NCI-H2081 (cell line): Measurements from ENCODE around the gene ABCA7.

ENCODE experiments used
- DNase-seq, 2 experiments: peaks; one replicate each; lab custom pipeline; 2025; lab: John Stamatoyannopoulos, UW

ABCA7 gene

DNA sequence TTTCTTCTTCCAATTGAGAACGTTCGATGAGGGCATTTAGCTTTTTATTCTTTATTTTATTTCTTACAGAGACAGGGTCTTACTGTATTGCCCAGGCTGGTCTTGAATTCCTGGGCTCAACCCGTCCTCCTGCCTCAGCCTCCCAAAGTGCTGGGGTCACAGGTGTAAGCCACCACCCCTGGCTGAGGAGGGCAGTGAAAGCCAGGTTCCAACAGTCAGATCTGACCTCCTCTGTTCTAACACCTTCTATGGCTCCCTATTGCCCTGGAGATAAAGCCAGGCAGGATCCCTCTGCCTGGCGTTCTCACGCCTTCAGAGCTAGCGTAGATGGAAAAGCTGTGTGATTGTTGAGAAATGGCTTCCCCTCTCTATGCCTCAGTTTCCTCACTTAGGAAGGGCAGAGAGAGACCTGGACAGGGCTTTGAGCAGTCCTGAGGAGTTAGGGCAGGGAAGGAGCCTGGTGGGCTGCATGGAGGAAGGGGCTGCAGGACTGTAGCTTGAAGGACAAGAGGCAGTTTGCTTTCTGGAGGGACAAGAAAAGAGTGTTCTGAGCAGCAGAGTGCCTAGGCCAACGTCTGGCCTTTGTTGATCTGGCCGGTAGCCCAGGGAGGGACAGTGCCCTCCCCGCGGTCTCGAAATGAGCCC is 32.6 kb downstream of the ABCA7 start:
- DNase-seq: no peak

- no peak for DNase-seq
Observed at GRCh38 chr19:1073063-1073955, 33.4 kb downstream of the ABCA7 start.

- no peak for DNase-seq
Observed at GRCh38 chr19:1073956-1074517, 34.1 kb downstream of the ABCA7 start.

DNA sequence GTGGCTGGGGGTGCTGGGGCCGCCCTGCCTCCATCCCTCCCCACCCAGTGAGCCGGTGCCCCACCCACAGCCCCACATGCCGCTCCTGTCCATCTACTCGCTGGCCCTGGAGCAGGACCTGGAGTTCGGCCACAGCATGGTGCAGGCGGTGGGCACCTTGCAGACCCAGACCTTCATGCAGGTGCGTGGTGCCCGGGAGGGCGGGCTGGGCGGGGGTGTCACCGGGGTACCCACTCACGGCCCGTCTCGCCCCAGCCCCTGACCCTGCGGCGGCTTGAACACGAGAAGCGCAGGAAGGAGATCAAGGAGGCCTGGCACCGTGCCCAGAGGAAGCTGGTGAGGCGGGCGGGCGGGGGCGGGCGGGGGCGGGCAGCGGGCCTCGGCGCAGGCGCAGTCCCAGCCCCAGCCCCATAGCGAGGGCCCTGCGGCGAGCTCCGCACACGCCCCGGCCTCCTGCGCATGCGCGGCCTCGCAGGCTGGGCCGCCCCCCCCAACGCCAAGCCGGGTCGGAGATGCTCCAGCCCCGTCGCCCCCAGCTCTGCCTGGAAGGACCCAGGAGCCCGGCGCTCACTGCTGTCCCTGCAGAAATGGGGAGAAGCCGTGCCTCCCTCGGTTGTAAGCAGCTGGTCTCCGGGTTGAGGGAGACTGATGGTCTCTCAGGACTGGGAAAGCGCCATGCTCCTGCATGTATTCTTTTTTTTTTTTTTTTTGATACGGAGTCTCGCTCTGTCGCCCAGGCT is 34.8 kb downstream of the ABCA7 start:
- DNase-seq: peak; percentile 83 to 92

GRCh38 chr19:1076046-1076386 is 36.1 kb downstream of the ABCA7 start:
- no peak for DNase-seq

GRCh38 chr19:1076951-1077350 is 37.0 kb downstream of the ABCA7 start:
- peak in 1 of 2 experiments; percentile 39 for DNase-seq

DNA sequence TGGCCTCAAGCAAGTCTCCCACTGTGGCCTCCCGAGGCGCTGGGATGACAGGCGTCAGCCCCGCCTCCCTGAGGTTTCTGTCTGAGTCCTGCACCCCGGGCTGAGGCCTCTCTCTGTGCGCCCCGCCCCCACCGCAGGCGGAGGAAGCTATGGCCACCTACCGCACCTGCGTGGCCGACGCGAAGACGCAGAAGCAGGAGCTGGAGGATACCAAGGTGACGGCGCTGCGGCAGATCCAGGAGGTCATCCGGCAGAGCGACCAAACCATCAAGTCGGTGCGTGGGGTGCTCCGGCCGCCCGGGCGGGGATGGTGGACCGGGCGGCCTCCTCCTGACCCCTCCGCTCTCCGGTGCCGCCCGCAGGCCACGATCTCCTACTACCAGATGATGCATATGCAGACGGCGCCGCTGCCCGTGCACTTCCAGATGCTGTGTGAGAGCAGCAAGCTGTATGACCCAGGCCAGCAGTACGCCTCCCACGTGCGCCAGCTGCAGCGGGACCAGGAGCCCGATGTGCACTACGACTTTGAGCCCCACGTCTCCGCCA is 39.7 kb downstream of the ABCA7 start:
- DNase-seq: no peak

GRCh38 chr19:1080360-1081161 is 40.7 kb downstream of the ABCA7 start:
- DNase-seq: no peak

DNA sequence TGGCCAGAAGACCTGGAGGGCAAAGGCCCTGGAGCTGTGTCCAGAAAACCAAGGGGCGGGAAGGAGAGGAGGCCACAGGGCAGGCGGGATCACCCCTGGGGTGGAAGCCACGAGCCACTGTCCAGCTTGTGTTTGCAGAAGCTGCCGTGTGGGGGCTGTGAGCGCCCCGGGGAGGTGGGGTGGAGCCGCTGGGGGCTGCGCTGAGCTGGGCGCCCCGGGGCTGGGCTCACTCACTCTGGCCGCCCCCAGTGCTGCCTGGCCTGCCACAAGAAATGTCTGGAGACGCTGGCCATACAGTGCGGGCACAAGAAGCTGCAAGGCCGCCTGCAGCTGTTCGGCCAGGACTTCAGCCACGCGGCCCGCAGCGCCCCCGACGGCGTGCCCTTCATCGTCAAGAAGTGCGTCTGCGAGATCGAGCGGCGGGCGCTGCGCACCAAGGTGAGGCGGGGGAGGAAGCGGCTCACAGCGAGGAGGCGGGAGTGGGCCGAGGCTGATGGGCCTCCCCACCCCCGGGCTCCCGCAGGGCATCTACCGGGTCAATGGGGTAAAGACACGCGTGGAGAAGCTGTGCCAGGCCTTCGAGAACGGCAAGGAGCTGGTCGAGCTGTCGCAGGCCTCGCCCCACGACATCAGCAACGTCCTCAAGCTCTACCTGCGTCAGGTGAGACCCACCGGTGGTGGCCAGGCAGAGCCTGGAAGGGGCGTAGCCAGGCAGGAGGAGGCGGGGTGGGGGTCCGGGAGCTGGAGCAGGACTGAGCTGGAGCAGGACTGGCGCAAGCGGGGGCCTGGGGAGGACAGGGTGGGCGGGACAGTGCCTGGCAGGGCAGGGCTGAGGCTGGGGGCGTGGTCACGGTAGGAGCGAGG is 41.6 kb downstream of the ABCA7 start:
- DNase-seq: no peak

DNA sequence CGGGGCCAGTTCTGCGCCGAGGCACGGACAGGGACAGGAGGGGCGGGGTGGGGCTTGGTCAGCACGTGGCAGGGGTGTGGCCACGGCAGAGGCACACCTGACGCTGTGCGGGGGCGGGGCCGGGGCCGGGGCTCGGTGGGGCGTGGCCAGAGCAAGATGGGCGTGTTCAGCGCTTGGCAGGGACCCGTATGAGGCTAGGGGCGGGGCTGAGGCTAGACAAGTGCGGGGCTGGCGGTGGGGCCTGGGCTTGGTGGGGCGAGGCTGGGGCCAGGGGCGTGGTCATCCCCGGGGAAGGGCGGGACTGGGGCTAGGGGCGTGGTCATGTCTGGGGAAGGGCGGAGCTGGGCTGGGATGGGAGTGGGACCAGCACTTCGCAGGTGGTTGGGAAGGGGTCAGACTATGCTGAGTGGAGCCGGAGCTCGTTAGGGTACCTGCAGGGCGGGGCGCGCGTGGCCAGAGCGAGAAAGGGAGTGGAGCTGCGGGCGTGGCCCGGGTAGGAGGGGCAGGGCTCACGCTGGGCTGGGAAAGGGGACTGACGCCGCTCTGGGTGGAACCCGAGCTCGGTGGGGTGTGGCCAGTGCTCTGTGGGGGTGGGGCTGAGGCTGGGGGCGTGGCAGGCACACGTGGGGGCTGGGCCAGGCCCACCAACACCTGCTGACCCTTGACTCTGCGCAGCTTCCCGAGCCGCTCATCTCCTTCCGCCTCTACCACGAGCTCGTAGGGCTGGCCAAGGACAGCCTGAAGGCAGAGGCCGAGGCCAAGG is 42.4 kb downstream of the ABCA7 start:
- peak; percentile 68 to 86 for DNase-seq

GRCh38 chr19:1082928-1083816 is 43.3 kb downstream of the ABCA7 start:
- no peak for DNase-seq

DNA sequence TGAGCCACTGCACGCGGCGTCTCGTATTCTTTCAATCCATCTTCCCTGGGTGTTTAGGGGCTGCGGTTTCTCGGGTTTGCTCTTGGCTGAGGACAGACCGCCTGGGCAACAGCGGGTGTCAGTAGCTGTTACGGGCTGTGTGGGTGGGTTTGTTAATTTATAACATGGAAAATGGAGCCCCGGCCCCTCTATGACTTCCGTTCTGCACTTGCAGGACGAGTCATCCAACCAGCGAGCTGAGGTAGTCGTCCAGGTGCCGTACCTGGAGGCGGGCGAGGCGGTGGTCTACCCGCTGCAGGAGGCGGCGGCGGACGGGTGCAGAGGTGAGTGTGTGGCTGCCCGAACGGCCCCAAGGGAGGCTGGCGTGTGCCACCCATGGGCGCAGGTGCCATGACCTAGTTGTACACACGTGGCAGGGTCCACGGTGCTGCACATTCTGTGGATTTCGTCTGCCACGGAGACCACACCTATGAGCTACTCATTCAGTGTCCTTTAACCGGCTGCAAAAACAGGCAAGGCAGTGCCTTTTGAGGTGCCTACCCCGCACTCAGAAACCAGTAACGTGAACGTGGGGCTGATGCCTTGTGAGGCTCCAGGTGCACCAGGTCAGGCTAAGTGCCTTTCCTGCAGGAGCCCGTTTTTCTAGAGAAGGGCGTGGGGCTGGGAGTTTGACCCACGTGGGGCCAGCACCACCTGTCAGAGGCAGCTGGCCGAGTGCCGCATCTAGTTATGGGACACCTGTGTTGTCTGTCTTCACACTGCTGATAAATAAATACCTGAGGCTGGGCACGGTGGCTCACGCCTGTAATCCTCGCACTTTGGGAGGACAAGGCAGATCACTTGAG is 44.3 kb downstream of the ABCA7 start:
- no peak for DNase-seq

- DNase-seq: no peak
Observed at GRCh38 chr19:1085053-1085658, 45.2 kb downstream of the ABCA7 start.

DNA sequence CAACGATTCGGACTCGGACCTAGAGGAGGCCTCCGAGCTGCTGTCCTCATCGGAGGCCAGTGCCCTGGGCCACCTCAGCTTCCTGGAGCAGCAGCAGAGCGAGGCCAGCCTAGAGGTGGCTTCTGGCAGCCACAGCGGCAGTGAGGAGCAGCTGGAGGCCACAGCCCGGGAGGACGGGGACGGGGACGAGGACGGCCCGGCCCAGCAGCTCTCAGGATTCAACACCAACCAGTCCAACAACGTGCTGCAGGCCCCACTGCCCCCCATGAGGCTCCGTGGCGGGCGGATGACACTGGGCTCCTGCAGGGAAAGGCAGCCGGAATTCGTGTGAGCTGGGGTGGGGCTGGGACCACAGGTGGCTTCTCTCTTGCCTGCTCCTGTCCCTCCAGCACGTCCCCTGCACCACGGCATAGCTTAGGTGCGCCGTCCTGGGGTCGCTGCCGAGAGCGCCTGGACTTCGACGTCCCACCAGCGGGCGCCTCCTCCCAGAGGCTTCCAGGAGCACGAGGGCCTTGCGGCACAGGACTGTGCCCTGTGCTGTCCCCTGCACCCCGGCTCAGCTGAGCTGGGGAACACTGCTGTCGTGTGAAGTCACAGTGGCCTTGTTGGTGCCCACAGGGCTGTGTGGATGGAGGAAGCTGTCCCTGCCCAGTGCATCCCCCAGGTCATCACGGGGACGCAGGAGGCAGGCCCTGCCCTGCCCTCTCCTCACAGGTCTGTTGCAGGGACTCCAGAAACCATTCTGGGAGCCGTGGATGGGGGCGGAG is 46.0 kb downstream of the ABCA7 start:
- no peak for DNase-seq

GRCh38 chr19:1086613-1087012 is 46.7 kb downstream of the ABCA7 start:
- no peak for DNase-seq

DNA sequence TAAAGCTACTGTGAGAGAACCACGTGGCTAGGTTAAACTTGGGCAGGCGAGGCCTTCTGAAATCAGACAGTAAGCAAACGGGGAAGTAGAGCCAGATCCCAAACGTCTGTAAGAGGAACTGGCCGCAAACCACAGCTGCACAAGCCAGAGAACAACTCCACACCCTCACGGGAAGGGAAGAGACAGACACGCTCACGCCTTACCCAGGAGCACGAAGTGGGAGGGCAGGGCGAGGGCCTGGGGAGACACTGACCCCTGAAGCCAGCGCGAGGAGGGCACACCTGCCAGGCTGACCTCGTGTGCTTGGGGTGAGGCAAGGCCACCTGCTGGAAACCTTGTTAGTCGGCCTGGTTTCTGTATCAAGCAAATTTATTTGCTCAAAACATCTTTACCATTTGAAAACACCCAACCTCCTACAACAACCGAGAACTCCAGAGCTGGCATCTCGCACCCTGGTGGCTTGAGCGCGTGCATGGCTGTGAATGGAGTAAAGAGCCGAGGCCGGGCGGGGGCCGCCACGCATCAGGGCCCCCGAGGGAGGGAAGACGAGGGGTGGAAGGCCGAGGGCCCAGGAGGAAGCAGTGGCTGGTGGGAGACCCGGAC is 48.0 kb downstream of the ABCA7 start:
- DNase-seq: no peak
